IMR-90 (cell line): ENCODE data around the gene CLEC16A. TPM values are rescaled to one million over a fixed set of nuclear protein-coding genes. Genes with fewer than 3 reads are reported as not detected.

ENCODE experiments used
- ATAC-seq: fragments of 200-7000 bp; cut with Tn5 transposase; 2 replicates; pipeline ENCODE4 v1.9.1; 2020; ENCODE audit warnings: low read depth, mild to moderate bottlenecking, moderate library complexity
- BruUV-seq: library from RNA; stranded (reverse); fragments of 400-500 nt; replicated peaks from 2 replicates; lab custom pipeline; 2021; lab: Mats Ljungman, UMichigan
- CTCF ChIA-PET: fragments of 300-600 bp; formaldehyde crosslinking; extraction: SDS; loops from one replicate; lab custom pipeline; 2021; ENCODE audit warnings: antibody characterized with exemption; lab: Yijun Ruan, JAX
- POLR2A ChIA-PET: fragments of 300-600 bp; sonication (Branson Sonifier 250); formaldehyde crosslinking; loops from one replicate; lab custom pipeline; 2022; ENCODE audit warnings: antibody characterized with exemption; ENCODE audit not compliant: unreplicated experiment; lab: Charles Lee
- DNase-seq: peaks from one replicate; pipeline ENCODE4 v3.0.0; 2013
- H2AFZ ChIP-seq: replicated peaks from 2 replicates; pipeline ENCODE3; 2013; ENCODE audit warnings: low read length, mild to moderate bottlenecking; ENCODE audit not compliant: poor library complexity
- H2AK5ac ChIP-seq: 2 replicates; pipeline ENCODE4 v1.6.1; 2013; ENCODE audit warnings: low read depth, low read length, inconsistent platforms
- H2AK9ac ChIP-seq: replicated peaks from 2 replicates; pipeline ENCODE3; 2013; ENCODE audit warnings: mild to moderate bottlenecking, low read depth, low read length, moderate library complexity; ENCODE audit not compliant: poor library complexity
- H2BK120ac ChIP-seq: 2 replicates; pipeline ENCODE4 v1.6.1; 2013; ENCODE audit warnings: low read depth, low read length, inconsistent platforms
- H2BK15ac ChIP-seq: 3 replicates; pipeline ENCODE4 v1.6.1; 2013; ENCODE audit warnings: low read depth, low read length, inconsistent platforms
- H2BK20ac ChIP-seq: 2 replicates; pipeline ENCODE4 v1.6.1; 2013; ENCODE audit warnings: low read depth, mild to moderate bottlenecking, inconsistent platforms, low read length, moderate library complexity
- H2BK5ac ChIP-seq: 2 replicates; pipeline ENCODE4 v1.6.1; 2013; ENCODE audit warnings: mild to moderate bottlenecking, low read depth, low read length, inconsistent platforms; ENCODE audit not compliant: poor library complexity, severe bottlenecking
- H3K14ac ChIP-seq: replicated peaks from 2 replicates; pipeline ENCODE4 v1.6.1; 2013; ENCODE audit warnings: low read depth, low read length, inconsistent platforms
- H3K18ac ChIP-seq: 2 replicates; pipeline ENCODE4 v1.6.1; 2013; ENCODE audit warnings: low read depth, low read length, control low read depth
- H3K23ac ChIP-seq: 2 replicates; pipeline ENCODE4 v1.6.1; 2013; ENCODE audit warnings: low read depth, low read length, inconsistent platforms
- H3K27ac ChIP-seq: 2 replicates; pipeline ENCODE4 v1.5.1; 2013; ENCODE audit warnings: mild to moderate bottlenecking, control low read depth, low read length; ENCODE audit not compliant: insufficient read depth
- H3K27me3 ChIP-seq: 2 replicates; pipeline ENCODE4 v1.6.1; 2013; ENCODE audit warnings: low read length; ENCODE audit not compliant: control insufficient read depth, insufficient read depth
- H3K36me3 ChIP-seq: 2 replicates; pipeline ENCODE4 v1.6.1; 2013; ENCODE audit warnings: low read length, mixed read lengths; ENCODE audit not compliant: control insufficient read depth, insufficient read depth
- H3K4ac ChIP-seq: 2 replicates; pipeline ENCODE4 v1.6.1; 2013; ENCODE audit warnings: low read depth, low read length, inconsistent platforms
- H3K4me1 ChIP-seq: 2 replicates; pipeline ENCODE4 v1.6.1; 2013; ENCODE audit warnings: low read length, mixed read lengths; ENCODE audit not compliant: control insufficient read depth, insufficient read depth
- H3K4me2 ChIP-seq: 2 replicates; pipeline ENCODE4 v1.6.1; 2013; ENCODE audit warnings: low read depth, mild to moderate bottlenecking, control low read depth, low read length, moderate library complexity
- H3K4me3 ChIP-seq: 2 replicates; pipeline ENCODE4 v1.5.1; 2013; ENCODE audit warnings: low read depth, mild to moderate bottlenecking, control low read depth, low read length, moderate library complexity; ENCODE audit not compliant: insufficient read depth
- H3K56ac ChIP-seq: 2 replicates; pipeline ENCODE4 v1.6.1; 2013; ENCODE audit warnings: low read length, inconsistent platforms; ENCODE audit not compliant: insufficient read depth; ENCODE audit errors: extremely low read depth
- H3K79me1 ChIP-seq, 2 experiments: 2 replicates each; pipeline ENCODE4 v1.6.1; 2013; ENCODE audit warnings: low read length in 2 of 2, inconsistent platforms in 1 of 2, low read depth in 1 of 2
- H3K9ac ChIP-seq: 2 replicates; pipeline ENCODE4 v1.6.1; 2013; ENCODE audit warnings: low read depth, low read length, control low read depth
- H3K9me1 ChIP-seq: 2 replicates; pipeline ENCODE4 v1.6.1; 2013; ENCODE audit warnings: low read length, inconsistent platforms; ENCODE audit not compliant: insufficient read depth
- H3K9me3 ChIP-seq: 2 replicates; pipeline ENCODE4 v1.6.1; 2013; ENCODE audit warnings: low read length; ENCODE audit not compliant: control insufficient read depth, insufficient read depth
- H4K20me1 ChIP-seq: 2 replicates; pipeline ENCODE4 v1.6.1; 2013; ENCODE audit warnings: low read length, inconsistent platforms; ENCODE audit not compliant: insufficient read depth
- H4K5ac ChIP-seq: 2 replicates; pipeline ENCODE4 v1.6.1; 2013; ENCODE audit warnings: mild to moderate bottlenecking, low read depth, low read length, control low read depth
- H4K8ac ChIP-seq, 2 experiments: 2 replicates each; pipeline ENCODE4 v1.6.1; 2013; ENCODE audit warnings: low read depth in 2 of 2, low read length in 2 of 2, control low read depth in 1 of 2, inconsistent platforms in 1 of 2
- H4K91ac ChIP-seq: 2 replicates; pipeline ENCODE4 v1.6.1; 2013; ENCODE audit warnings: low read depth, low read length, inconsistent platforms; ENCODE audit not compliant: insufficient read depth
- BHLHE40 ChIP-seq: fragments of 150-350 bp; IDR thresholded peaks from 2 replicates; pipeline ENCODE4 v1.6.1; 2016; ENCODE audit warnings: mild to moderate bottlenecking, low read depth, low read length
- CEBPB ChIP-seq: IDR thresholded peaks from 2 replicates; pipeline ENCODE4 v1.6.1; 2012; ENCODE audit warnings: low read depth, low read length, improper control_type of control experiment
- CHD1 ChIP-seq: IDR thresholded peaks from 2 replicates; pipeline ENCODE4 v1.6.1; 2012; ENCODE audit warnings: low read depth, low read length, improper control_type of control experiment
- CTCF ChIP-seq: conservative IDR thresholded peaks from 2 replicates; pipeline ENCODE4 v1.5.1; 2012; ENCODE audit warnings: mild to moderate bottlenecking, low read depth, low read length, improper control_type of control experiment
- ELK1 ChIP-seq: fragments of 150-350 bp; IDR thresholded peaks from 2 replicates; pipeline ENCODE4 v1.6.1; 2016; ENCODE audit warnings: low read depth, mild to moderate bottlenecking, low read length, moderate library complexity, borderline replicate concordance
- FOS ChIP-seq: fragments of 150-350 bp; IDR thresholded peaks from 2 replicates; pipeline ENCODE4 v1.6.1; 2016; ENCODE audit warnings: low read depth, low read length
- MAFK ChIP-seq: IDR thresholded peaks from 2 replicates; pipeline ENCODE4 v1.6.1; 2012; ENCODE audit warnings: low read depth, low read length, improper control_type of control experiment
- MAZ ChIP-seq: IDR thresholded peaks from 2 replicates; pipeline ENCODE4 v1.6.1; 2012; ENCODE audit warnings: low read depth, mild to moderate bottlenecking, low read length, improper control_type of control experiment, moderate library complexity, borderline replicate concordance
- MXI1 ChIP-seq: IDR thresholded peaks from 2 replicates; pipeline ENCODE4 v1.6.1; 2012; ENCODE audit warnings: low read depth, mild to moderate bottlenecking, low read length, moderate library complexity, borderline replicate concordance
- NFE2L2 ChIP-seq: fragments of 150-350 bp; IDR thresholded peaks from 2 replicates; pipeline ENCODE4 v1.6.1; 2016; ENCODE audit warnings: low read depth, mild to moderate bottlenecking, low read length
- POLR2A ChIP-seq: IDR thresholded peaks from 2 replicates; pipeline ENCODE4 v1.6.1; 2012; ENCODE audit warnings: mild to moderate bottlenecking, low read depth, low read length
- RAD21 ChIP-seq: IDR thresholded peaks from 2 replicates; pipeline ENCODE4 v1.6.1; 2012; ENCODE audit warnings: low read length, improper control_type of control experiment
- RCOR1 ChIP-seq: IDR thresholded peaks from 2 replicates; pipeline ENCODE4 v1.6.1; 2012; ENCODE audit warnings: mild to moderate bottlenecking, low read length, improper control_type of control experiment; ENCODE audit not compliant: insufficient replicate concordance
- RFX5 ChIP-seq: IDR thresholded peaks from 2 replicates; pipeline ENCODE4 v1.8.0; 2012; ENCODE audit warnings: low read depth, mild to moderate bottlenecking, low read length, moderate library complexity
- SMC3 ChIP-seq: fragments of 150-350 bp; IDR thresholded peaks from 2 replicates; pipeline ENCODE4 v1.6.1; 2016; ENCODE audit warnings: low read depth, mild to moderate bottlenecking, antibody characterized with exemption, low read length, moderate library complexity
- WGBS, 2 experiments: methylation state at CpG; one replicate each; pipeline versions ENCODE4 v1.1.5 to v1.1.7; 2013; ENCODE audit warnings: missing lambda C conversion rate in 2 of 2; ENCODE audit not compliant: insufficient read length in 1 of 2; ENCODE audit errors: extremely low coverage in 2 of 2; 5-methylcytosine and 5-hydroxymethylcytosine counted together
- dilution Hi-C: fragments of 300-500 bp; cut with HindIII; formaldehyde crosslinking; loops from one replicate; pipeline ENCODE4 v1.14.3; 2018; ENCODE audit warnings: low sequenced_read_pairs; ENCODE audit not compliant: unreplicated experiment
- in situ Hi-C: fragments of 300-500 bp; cut with MboI; formaldehyde crosslinking; loops from 3 replicates; pipeline ENCODE4 v1.14.3; 2019; ENCODE audit warnings: low sequenced_read_pairs, inconsistent platforms, mixed read lengths
- intact Hi-C: fragments of 100-400 bp; cut with micrococcal nuclease; formaldehyde crosslinking; loops from 2 replicates; pipeline ENCODE4 v1.10.0; 2022
- polyA plus RNA-seq, 3 experiments: library from polyadenylated mRNA; depleted of rRNA; stranded (reverse); fragments of >200 nt; gene quantifications; 2 replicates each; pipeline ENCODE4 v1.2.3, GENCODE V29; 2012; ENCODE audit warnings: low replicate concordance in 1 of 3
- total RNA-seq: library from RNA; depleted of rRNA; stranded (reverse); fragments of >200 nt; gene quantifications from 2 replicates; pipeline ENCODE4 v1.2.3, GENCODE V29; 2012
- TF ChIP-seq, protein P1 (sequence below): fragments of 150-350 bp; IDR thresholded peaks from 2 replicates; pipeline ENCODE4 v1.6.1; 2017; ENCODE audit warnings: mild to moderate bottlenecking, antibody characterized with exemption, low read length, low read depth

The CLEC16A gene
- total and polyA plus RNA-seq, 2 of the 4 experiments (the other 2 are of a cell fraction), result 15.9 to 16.5 TPM

GRCh38 chr16:11173426-11173825 lies 229.1 kb downstream of the CLEC16A start:
- Histone ChIP-seq H2AFZ (no peak overlapping the region), H2BK20ac (no peak overlapping the region), H4K20me1 (no peaks in the 10 kb centered on the region), H2AK9ac (no peak overlapping the region), H3K14ac (no peak overlapping the region), H3K18ac (no peak overlapping the region), H3K4me3 (no peak overlapping the region), H2BK5ac (no peak overlapping the region), H3K79me1 (no peaks in the 10 kb centered on the region), H3K4ac (no peak overlapping the region), H3K56ac (no peak overlapping the region), H3K4me1 (peaks cover 3% of the 10 kb centered on the region), H3K9ac (no peak overlapping the region), H2BK120ac (no peak overlapping the region), H4K5ac (no peak overlapping the region), H3K23ac (no peak overlapping the region), H3K9me1 (peaks cover 7% of the 10 kb centered on the region), H3K4me2 (no peak overlapping the region), H3K36me3 (peaks cover 10% of the 10 kb centered on the region), H3K9me3 (no peaks in the 10 kb centered on the region), H2BK15ac (no peak overlapping the region), H2AK5ac (no peak overlapping the region), H4K8ac (no peak overlapping the region), H3K27ac (no peak overlapping the region), H3K27me3 (no peaks in the 10 kb centered on the region), H4K91ac (no peak overlapping the region)
- CTCF ChIA-PET, result no interaction called here
- intact Hi-C loops (no loop called here), dilution Hi-C loops (no loop called here), in situ Hi-C loops (no loop called here)
- no peak for ATAC-seq
- DNase-seq, result no peak
- BruUV-seq, result no TSS peak
- POLR2A ChIA-PET, result no interaction called here
- 87% methylated on average over 3 of the region's 15 CpGs; no CpG with 5 or more reads in 1 of the 2 experiments for WGBS, 2 experiments
- TF ChIP-seq RFX5 (no peak), BHLHE40 (no peak), FOS (no peak), CEBPB (no peak), RAD21 (no peak), NFE2L2 (no peak), MXI1 (no peak), MAFK (no peak), ELK1 (no peak), SMC3 (no peak), CTCF (no peak), POLR2A (no peak), RCOR1 (no peak), MAZ (no peak), CHD1 (no peak)
- TF ChIP-seq, protein P1, sequence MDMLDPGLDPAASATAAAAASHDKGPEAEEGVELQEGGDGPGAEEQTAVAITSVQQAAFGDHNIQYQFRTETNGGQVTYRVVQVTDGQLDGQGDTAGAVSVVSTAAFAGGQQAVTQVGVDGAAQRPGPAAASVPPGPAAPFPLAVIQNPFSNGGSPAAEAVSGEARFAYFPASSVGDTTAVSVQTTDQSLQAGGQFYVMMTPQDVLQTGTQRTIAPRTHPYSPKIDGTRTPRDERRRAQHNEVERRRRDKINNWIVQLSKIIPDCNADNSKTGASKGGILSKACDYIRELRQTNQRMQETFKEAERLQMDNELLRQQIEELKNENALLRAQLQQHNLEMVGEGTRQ, result no peak
